ENCODE results near the gene TCEA3.

Gene TCEA3

DNA sequence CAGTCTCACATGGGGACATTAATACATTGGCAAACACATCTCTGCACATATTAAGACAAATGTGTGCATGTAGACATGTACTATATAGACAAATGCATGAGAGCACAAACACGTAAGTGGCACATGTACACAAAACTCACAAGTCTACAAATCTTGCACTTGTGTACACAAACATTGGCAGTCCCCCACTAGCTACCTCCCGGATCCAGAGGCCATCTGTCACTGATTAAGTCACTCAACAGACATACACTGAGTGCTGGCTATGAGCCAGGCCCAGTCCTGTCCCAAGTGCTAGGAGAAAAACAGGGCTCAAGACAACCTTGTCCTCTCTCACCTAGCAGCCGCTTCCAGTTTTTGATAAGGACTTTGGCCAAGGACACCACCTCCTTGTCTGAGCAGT lies 7.0 kb downstream of the TCEA3 start:
- H3K4me2 ChIP-seq (ENCODE audit: low read length, poor library complexity, severe bottlenecking): no peak overlapping the region
- no peak overlapping the region for H3K4me3 ChIP-seq (ENCODE audit: insufficient read depth in 1 of 2, low read depth in 1 of 2, low read length in 2 of 2)
- no peaks in the 10 kb centered on the region for H3K27me3 ChIP-seq (ENCODE audit: control insufficient read depth in 1 of 2, insufficient read depth in 1 of 2, low read length in 2 of 2)
- no peak overlapping the region for H3K4ac ChIP-seq (ENCODE audit: low read depth in 1 of 2, low read length in 2 of 2)
- peaks cover 0 to 21% of the 10 kb centered on the region in 2 experiments for H3K36me3 ChIP-seq (ENCODE audit: control insufficient read depth in 1 of 2, insufficient read depth in 2 of 2, low read depth in 1 of 2, low read length in 2 of 2)
- peaks cover 12% of the 10 kb centered on the region for H3K4me1 ChIP-seq (ENCODE audit: control insufficient read depth, insufficient read depth, low read depth, low read length)
- no peak overlapping the region for H2BK120ac ChIP-seq (ENCODE audit: low read depth, low read length)
- no peak overlapping the region for H3K9ac ChIP-seq (ENCODE audit: low read length)
- H2BK5ac ChIP-seq (ENCODE audit: low read depth, low read length, poor library complexity, severe bottlenecking): no peak overlapping the region
- peak overlapping the region in 1 of 2 experiments; percentile 28 for H3K18ac ChIP-seq (ENCODE audit: low read depth in 1 of 2, low read length in 2 of 2)
- no peaks in the 10 kb centered on the region for H3K9me3 ChIP-seq (ENCODE audit: control insufficient read depth, low read length)
- peak; percentile 37 for DNase-seq
- H2BK12ac ChIP-seq (ENCODE audit: low read length in 2 of 2): peak overlapping the region in 1 of 2 experiments; percentile 23
- H3K14ac ChIP-seq (ENCODE audit: low read length in 2 of 2): no peak overlapping the region
- H4K8ac ChIP-seq (ENCODE audit: low read length): no peak overlapping the region
- H4K91ac ChIP-seq (ENCODE audit: low read length): no peak overlapping the region
- peaks cover 2% of the 10 kb centered on the region for H3K79me1 ChIP-seq (replicated peaks; ENCODE audit: low read length, poor library complexity, severe bottlenecking)
- no peak overlapping the region for H2AK5ac ChIP-seq (ENCODE audit: low read length, severe bottlenecking)
- H2BK15ac ChIP-seq (ENCODE audit: low read depth, poor library complexity, severe bottlenecking): no peak overlapping the region
- 63% methylated on average over 3 of the region's 3 CpGs for WGBS
- no peak overlapping the region for H3K23ac ChIP-seq (ENCODE audit: low read length in 2 of 2)
- no peak overlapping the region for H3K27ac ChIP-seq (ENCODE audit: low read length, poor library complexity, severe bottlenecking)
- no peak overlapping the region for H2AFZ ChIP-seq (ENCODE audit: low read depth, low read length)

DNA sequence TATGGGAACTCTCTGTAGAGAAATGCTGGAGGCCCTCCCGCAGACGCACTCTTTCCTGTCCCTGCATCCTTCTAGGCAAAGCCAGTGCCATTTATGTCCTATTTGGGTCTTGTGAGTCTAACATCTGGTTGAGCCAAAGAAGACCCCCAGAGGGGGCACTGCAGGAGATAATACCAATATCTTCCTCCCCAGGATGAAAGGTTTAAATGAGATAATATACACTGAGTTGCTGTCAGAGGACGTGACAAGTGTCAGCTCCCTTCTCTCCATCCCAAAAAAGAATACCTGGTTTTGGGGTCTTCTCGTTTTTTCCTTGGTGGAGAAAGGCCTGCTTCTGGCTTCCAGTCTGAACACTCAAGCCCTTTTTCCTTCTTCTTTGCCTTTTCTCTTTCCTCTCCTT lies 7.6 kb downstream of the TCEA3 start:
- no peak overlapping the region for H3K27ac ChIP-seq (ENCODE audit: low read length, poor library complexity, severe bottlenecking)
- no peak for DNase-seq
- peaks cover 0 to 21% of the 10 kb centered on the region in 2 experiments for H3K36me3 ChIP-seq (ENCODE audit: control insufficient read depth in 1 of 2, insufficient read depth in 2 of 2, low read depth in 1 of 2, low read length in 2 of 2)
- H2BK5ac ChIP-seq (ENCODE audit: low read depth, low read length, poor library complexity, severe bottlenecking): no peak overlapping the region
- 83% methylated on average over 4 of the region's 4 CpGs for WGBS
- no peak overlapping the region for H2BK15ac ChIP-seq (ENCODE audit: low read depth, poor library complexity, severe bottlenecking)
- no peak overlapping the region for H3K18ac ChIP-seq (ENCODE audit: low read depth in 1 of 2, low read length in 2 of 2)
- no peak overlapping the region for H3K4ac ChIP-seq (ENCODE audit: low read depth in 1 of 2, low read length in 2 of 2)
- H3K4me1 ChIP-seq (ENCODE audit: control insufficient read depth, insufficient read depth, low read depth, low read length): peaks cover 7% of the 10 kb centered on the region
- no peak overlapping the region for H2AFZ ChIP-seq (ENCODE audit: low read depth, low read length)
- H3K9me3 ChIP-seq (ENCODE audit: control insufficient read depth, low read length): no peaks in the 10 kb centered on the region
- no peak overlapping the region for H4K8ac ChIP-seq (ENCODE audit: low read length)
- H2BK12ac ChIP-seq (ENCODE audit: low read length in 2 of 2): no peak overlapping the region
- no peak overlapping the region for H3K9ac ChIP-seq (ENCODE audit: low read length)
- H3K14ac ChIP-seq (ENCODE audit: low read length in 2 of 2): no peak overlapping the region
- no peak overlapping the region for H3K23ac ChIP-seq (ENCODE audit: low read length in 2 of 2)
- no peak overlapping the region for H3K4me3 ChIP-seq (ENCODE audit: insufficient read depth in 1 of 2, low read depth in 1 of 2, low read length in 2 of 2)
- H3K27me3 ChIP-seq (ENCODE audit: control insufficient read depth in 1 of 2, insufficient read depth in 1 of 2, low read length in 2 of 2): no peaks in the 10 kb centered on the region
- no peak overlapping the region for H2BK120ac ChIP-seq (ENCODE audit: low read depth, low read length)
- no peak overlapping the region for H4K91ac ChIP-seq (ENCODE audit: low read length)
- no peak overlapping the region for H3K4me2 ChIP-seq (ENCODE audit: low read length, poor library complexity, severe bottlenecking)
- H3K79me1 ChIP-seq (replicated peaks; ENCODE audit: low read length, poor library complexity, severe bottlenecking): peaks cover 2% of the 10 kb centered on the region
- no peak overlapping the region for H2AK5ac ChIP-seq (ENCODE audit: low read length, severe bottlenecking)

DNA sequence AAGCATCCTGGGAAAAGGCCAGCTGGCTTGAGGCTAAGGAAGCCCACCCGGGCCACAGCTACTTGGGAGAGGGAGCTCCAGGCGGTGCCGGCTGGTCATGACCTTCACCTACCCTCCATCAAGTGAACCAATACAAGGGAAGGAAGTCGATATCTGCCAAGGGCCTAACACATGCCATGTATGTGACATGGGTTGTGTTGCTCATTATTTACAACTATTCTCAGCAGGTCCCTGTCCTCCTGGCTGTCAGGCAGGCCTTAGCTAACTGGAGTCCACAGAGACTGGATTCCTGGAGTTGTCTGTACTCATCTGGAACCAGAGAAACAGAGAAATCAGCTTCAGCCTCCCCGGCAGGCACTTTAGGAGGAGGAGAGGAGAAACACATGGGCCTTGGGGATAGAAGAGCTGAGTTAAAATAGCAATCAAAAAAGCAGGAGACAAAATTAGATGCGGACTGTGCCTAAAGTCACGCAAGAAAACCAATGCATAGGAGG lies 15.7 kb downstream of the TCEA3 start:
- H3K4me1 ChIP-seq (ENCODE audit: control insufficient read depth, insufficient read depth, low read depth, low read length): peaks cover 8% of the 10 kb centered on the region
- no peak overlapping the region for H2BK15ac ChIP-seq (ENCODE audit: low read depth, poor library complexity, severe bottlenecking)
- H2BK120ac ChIP-seq (ENCODE audit: low read depth, low read length): no peak overlapping the region
- no peak overlapping the region for H3K4me3 ChIP-seq (ENCODE audit: insufficient read depth in 1 of 2, low read depth in 1 of 2, low read length in 2 of 2)
- H2AFZ ChIP-seq (ENCODE audit: low read depth, low read length): no peak overlapping the region
- H3K27me3 ChIP-seq (ENCODE audit: control insufficient read depth in 1 of 2, insufficient read depth in 1 of 2, low read length in 2 of 2): no peaks in the 10 kb centered on the region
- H3K4me2 ChIP-seq (ENCODE audit: low read length, poor library complexity, severe bottlenecking): no peak overlapping the region
- H3K18ac ChIP-seq (ENCODE audit: low read depth in 1 of 2, low read length in 2 of 2): no peak overlapping the region
- no peak overlapping the region for H3K23ac ChIP-seq (ENCODE audit: low read length in 2 of 2)
- no peaks in the 10 kb centered on the region for H3K9me3 ChIP-seq (ENCODE audit: control insufficient read depth, low read length)
- H3K4ac ChIP-seq (ENCODE audit: low read depth in 1 of 2, low read length in 2 of 2): no peak overlapping the region
- no peak overlapping the region for H4K91ac ChIP-seq (ENCODE audit: low read length)
- H3K36me3 ChIP-seq (ENCODE audit: control insufficient read depth in 1 of 2, insufficient read depth in 2 of 2, low read depth in 1 of 2, low read length in 2 of 2): peaks cover 0 to 48% of the 10 kb centered on the region in 2 experiments
- no peak for DNase-seq
- H3K9ac ChIP-seq (ENCODE audit: low read length): no peak overlapping the region
- no peak overlapping the region for H2BK12ac ChIP-seq (ENCODE audit: low read length in 2 of 2)
- 93% methylated on average over 2 of the region's 7 CpGs for WGBS
- H3K79me1 ChIP-seq (replicated peaks; ENCODE audit: low read length, poor library complexity, severe bottlenecking): peaks cover 2% of the 10 kb centered on the region
- no peak overlapping the region for H3K14ac ChIP-seq (ENCODE audit: low read length in 2 of 2)
- H2AK5ac ChIP-seq (ENCODE audit: low read length, severe bottlenecking): no peak overlapping the region
- no peak overlapping the region for H3K27ac ChIP-seq (ENCODE audit: low read length, poor library complexity, severe bottlenecking)
- H2BK5ac ChIP-seq (ENCODE audit: low read depth, low read length, poor library complexity, severe bottlenecking): no peak overlapping the region
- no peak overlapping the region for H4K8ac ChIP-seq (ENCODE audit: low read length)

DNA sequence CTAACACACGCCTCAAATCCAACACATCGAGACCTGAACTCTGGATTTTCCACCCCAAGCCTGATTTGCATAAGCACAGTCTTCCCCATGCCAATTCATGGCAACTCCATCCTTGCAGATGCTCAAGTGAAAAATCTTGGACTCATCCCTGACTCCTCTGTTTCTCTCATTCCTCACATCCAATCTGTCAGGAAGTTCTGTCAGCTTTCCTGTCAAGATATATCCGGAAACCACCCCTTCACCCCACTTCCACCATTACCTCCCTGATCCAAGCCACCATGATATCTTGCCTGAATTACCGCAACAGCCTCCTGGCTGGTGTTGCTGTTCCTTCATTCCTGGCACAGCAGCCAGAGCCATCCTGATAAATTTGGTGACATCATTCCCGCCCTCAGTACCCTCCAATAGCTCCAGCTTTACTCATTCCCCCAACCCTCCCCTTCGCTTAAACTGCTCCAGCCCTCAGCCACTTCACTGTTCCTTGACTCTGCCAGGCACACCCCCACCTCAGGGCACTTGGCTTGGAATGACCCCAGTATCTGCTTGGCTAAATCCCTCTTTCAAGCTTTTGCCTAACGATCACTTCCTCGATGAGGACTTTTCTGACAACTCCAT lies 17.4 kb downstream of the TCEA3 start:
- Histone ChIP-seq H3K27ac (ENCODE audit: low read length, poor library complexity, severe bottlenecking) (no peak overlapping the region), H2BK5ac (ENCODE audit: low read depth, low read length, poor library complexity, severe bottlenecking) (no peak overlapping the region), H2BK120ac (ENCODE audit: low read depth, low read length) (no peak overlapping the region), H3K36me3 (ENCODE audit: control insufficient read depth in 1 of 2, insufficient read depth in 2 of 2, low read depth in 1 of 2, low read length in 2 of 2) (peaks cover 0 to 48% of the 10 kb centered on the region in 2 experiments), H3K4ac (ENCODE audit: low read depth in 1 of 2, low read length in 2 of 2) (no peak overlapping the region), H2BK12ac (ENCODE audit: low read length in 2 of 2) (no peak overlapping the region), H3K23ac (ENCODE audit: low read length in 2 of 2) (no peak overlapping the region), H3K9ac (ENCODE audit: low read length) (no peak overlapping the region), H3K4me3 (ENCODE audit: insufficient read depth in 1 of 2, low read depth in 1 of 2, low read length in 2 of 2) (no peak overlapping the region), H3K27me3 (ENCODE audit: control insufficient read depth in 1 of 2, insufficient read depth in 1 of 2, low read length in 2 of 2) (no peaks in the 10 kb centered on the region), H4K8ac (ENCODE audit: low read length) (peak overlapping the region; percentile 43), H2BK15ac (ENCODE audit: low read depth, poor library complexity, severe bottlenecking) (peak overlapping the region; percentile 13), H3K79me1 (replicated peaks; ENCODE audit: low read length, poor library complexity, severe bottlenecking) (peaks cover 2% of the 10 kb centered on the region), H3K14ac (ENCODE audit: low read length in 2 of 2) (no peak overlapping the region), H2AFZ (ENCODE audit: low read depth, low read length) (no peak overlapping the region), H3K4me1 (ENCODE audit: control insufficient read depth, insufficient read depth, low read depth, low read length) (peaks cover 17% of the 10 kb centered on the region), H3K9me3 (ENCODE audit: control insufficient read depth, low read length) (no peaks in the 10 kb centered on the region), H4K91ac (ENCODE audit: low read length) (no peak overlapping the region), H2AK5ac (ENCODE audit: low read length, severe bottlenecking) (no peak overlapping the region), H3K4me2 (ENCODE audit: low read length, poor library complexity, severe bottlenecking) (no peak overlapping the region), H3K18ac (ENCODE audit: low read depth in 1 of 2, low read length in 2 of 2) (no peak overlapping the region)
- 82% methylated on average over 8 of the region's 8 CpGs for WGBS
- DNase-seq: no peak

All from mesenchymal stem cell (in vitro differentiated cells and primary cell).